T-helper 2 cell treated with Interferon-gamma antibody and Interleukin-4, amounts not matched to agents 5 μg/mL and 100 μg/mL, for 36 hours (primary cell): ENCODE data around the gene SMPD4.
"Not testable (repeated sequence)": the region's sequence is repeated elsewhere in the genome, so short reads cannot be mapped to it uniquely, and the experiment has no call there.

Experiments
- DNase-seq: peaks from one replicate; pipeline ENCODE4 v3.0.0; 2021; ENCODE audit warnings: low spot score
- H3K27ac Mint-ChIP-seq: one replicate; pipeline ENCODE4 v1.8.0; 2021; ENCODE audit warnings: mild to moderate bottlenecking, mixed read lengths
- H3K27me3 Mint-ChIP-seq: one replicate; pipeline ENCODE4 v1.8.0; 2021; ENCODE audit warnings: low read depth, mixed read lengths
- H3K36me3 Mint-ChIP-seq: one replicate; pipeline ENCODE4 v1.8.0; 2021; ENCODE audit warnings: low read depth, mixed read lengths
- H3K4me1 Mint-ChIP-seq: one replicate; pipeline ENCODE4 v1.8.0; 2021; ENCODE audit warnings: low read depth, mixed read lengths
- H3K4me3 Mint-ChIP-seq: one replicate; pipeline ENCODE4 v1.8.0; 2022; ENCODE audit warnings: mild to moderate bottlenecking, moderate library complexity, mixed read lengths
- H3K9me3 Mint-ChIP-seq: one replicate; pipeline ENCODE4 v1.8.0; 2021; ENCODE audit warnings: mixed read lengths

The SMPD4 gene, protein sequence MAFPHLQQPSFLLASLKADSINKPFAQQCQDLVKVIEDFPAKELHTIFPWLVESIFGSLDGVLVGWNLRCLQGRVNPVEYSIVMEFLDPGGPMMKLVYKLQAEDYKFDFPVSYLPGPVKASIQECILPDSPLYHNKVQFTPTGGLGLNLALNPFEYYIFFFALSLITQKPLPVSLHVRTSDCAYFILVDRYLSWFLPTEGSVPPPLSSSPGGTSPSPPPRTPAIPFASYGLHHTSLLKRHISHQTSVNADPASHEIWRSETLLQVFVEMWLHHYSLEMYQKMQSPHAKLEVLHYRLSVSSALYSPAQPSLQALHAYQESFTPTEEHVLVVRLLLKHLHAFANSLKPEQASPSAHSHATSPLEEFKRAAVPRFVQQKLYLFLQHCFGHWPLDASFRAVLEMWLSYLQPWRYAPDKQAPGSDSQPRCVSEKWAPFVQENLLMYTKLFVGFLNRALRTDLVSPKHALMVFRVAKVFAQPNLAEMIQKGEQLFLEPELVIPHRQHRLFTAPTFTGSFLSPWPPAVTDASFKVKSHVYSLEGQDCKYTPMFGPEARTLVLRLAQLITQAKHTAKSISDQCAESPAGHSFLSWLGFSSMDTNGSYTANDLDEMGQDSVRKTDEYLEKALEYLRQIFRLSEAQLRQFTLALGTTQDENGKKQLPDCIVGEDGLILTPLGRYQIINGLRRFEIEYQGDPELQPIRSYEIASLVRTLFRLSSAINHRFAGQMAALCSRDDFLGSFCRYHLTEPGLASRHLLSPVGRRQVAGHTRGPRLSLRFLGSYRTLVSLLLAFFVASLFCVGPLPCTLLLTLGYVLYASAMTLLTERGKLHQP

GRCh38 chr2:130181325-130181879, at the start of gene SMPD4:
Gene SMPD4 (minus strand): TSS chr2:130181602. CDS start chr2:130176592, 5,010 bp downstream.
- Mint-ChIP-seq H3K27ac (peak within 1 kb of the TSS; percentile 96), H3K27me3 (no peaks in the 10 kb centered on the region), H3K9me3 (no peaks in the 10 kb centered on the region), H3K4me1 (peaks cover 9% of the 10 kb centered on the region), H3K4me3 (peak within 1 kb of the TSS; percentile 92), H3K36me3 (peaks cover 10% of the 10 kb centered on the region)
- peak; percentile 97 for DNase-seq

DNA sequence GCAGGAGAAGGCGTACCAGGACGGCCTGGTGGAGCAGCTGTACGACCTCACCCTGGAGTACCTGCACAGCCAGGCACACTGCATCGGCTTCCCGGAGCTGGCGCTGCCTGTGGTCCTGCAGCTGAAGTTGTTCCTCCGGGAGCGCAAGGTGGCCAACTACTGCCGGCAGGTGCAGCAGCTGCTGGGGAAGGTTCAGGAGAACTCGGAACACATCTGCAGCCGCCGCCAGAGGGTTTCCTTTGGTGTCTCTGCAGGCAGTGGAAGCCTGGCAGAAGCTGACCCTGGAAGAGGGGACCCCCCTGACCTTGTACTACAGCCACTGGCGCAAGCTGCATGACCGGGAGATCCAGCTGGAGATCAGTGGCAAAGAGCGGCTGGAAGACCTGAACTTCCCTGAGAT, 49.5 kb upstream of the SMPD4 start:
- not testable (repeated sequence) for H3K36me3 Mint-ChIP-seq, H3K4me1 Mint-ChIP-seq, H3K4me3 Mint-ChIP-seq, DNase-seq, H3K9me3 Mint-ChIP-seq, H3K27ac Mint-ChIP-seq, H3K27me3 Mint-ChIP-seq

GRCh38 chr2:130230376-130230775, 49.0 kb upstream of the SMPD4 start:
- H3K27me3 Mint-ChIP-seq, H3K27ac Mint-ChIP-seq, H3K36me3 Mint-ChIP-seq, H3K9me3 Mint-ChIP-seq, H3K4me1 Mint-ChIP-seq, H3K4me3 Mint-ChIP-seq, DNase-seq: not testable (repeated sequence)

DNA sequence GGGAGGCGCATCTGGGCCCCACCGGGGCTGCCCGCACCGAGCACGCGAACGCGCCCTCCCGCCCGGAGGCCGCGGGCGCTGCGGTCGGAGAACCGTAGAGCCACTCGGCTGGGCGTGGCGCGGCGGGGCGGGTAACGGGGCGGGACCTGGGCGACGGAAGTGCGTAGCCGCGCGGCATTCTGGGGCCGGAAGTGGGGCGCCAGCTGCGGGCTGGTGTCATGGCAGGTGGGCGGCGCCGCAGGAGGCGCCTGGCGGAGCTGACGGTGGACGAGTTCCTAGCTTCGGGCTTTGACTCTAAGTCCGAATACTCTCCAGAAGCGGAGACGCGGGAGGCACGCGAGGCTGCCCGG, 47.7 kb upstream of the SMPD4 start:
- not testable (repeated sequence) for H3K36me3 Mint-ChIP-seq, H3K9me3 Mint-ChIP-seq, H3K27me3 Mint-ChIP-seq, H3K4me1 Mint-ChIP-seq, H3K27ac Mint-ChIP-seq
- DNase-seq, result peak; percentile 64
- H3K4me3 Mint-ChIP-seq, result peak overlapping the region; percentile 76

DNA sequence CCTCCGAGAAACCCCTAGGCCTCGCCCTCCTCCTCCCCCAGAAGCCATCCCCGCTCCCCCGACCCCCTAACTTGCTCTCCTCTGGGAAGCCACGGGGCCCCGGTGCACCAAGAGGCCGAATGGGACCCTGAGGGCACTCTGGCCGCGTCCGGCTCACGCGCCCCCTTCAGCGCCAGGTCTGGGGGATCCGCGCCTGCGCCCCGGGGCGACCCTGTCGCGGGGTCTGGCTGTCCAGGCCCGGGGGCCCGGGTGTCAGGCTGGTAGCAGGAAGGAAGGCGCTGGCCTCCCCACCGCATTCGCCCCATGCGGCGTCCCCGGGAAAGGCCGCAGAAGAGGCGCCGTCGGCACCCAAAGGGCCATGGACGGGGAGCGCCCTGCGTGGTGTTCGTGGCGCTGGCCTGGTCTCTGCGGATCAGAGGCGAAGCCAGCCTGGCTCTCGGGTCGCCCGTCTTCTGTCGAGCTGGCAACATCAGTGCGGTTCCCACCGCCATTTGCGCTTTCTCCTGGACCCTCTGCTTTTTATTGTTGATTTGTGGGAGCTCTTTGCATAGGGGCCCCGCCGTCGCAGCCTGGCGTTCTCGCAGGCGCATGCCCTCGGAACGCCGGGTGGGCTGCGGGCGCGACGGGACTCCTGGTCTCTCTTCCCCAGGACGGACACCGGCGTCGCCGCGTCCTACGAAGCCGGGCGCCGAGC, 47.2 kb upstream of the SMPD4 start:
- H3K4me1 Mint-ChIP-seq, DNase-seq, H3K27me3 Mint-ChIP-seq, H3K27ac Mint-ChIP-seq, H3K36me3 Mint-ChIP-seq, H3K4me3 Mint-ChIP-seq, H3K9me3 Mint-ChIP-seq: not testable (repeated sequence)

DNA sequence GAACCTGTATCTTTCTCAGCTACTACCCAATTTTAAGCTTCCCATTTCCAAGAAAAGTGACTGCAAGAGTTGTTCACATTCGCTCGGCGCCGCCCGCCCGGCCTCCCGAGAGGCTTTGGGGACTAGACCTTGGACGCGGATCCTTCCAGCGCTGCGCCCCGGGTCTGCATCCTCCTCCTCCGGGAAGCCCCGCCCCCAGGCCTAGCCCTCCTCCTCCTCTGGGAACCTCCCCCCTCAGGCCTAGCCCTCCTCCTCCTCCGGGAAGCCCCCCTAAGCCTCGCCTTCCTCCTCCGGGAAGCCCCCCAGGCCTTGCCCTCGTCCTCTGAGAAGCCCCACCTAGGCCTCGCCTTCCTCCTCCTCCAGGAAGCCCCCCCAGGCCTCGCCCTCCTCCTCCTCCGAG, 46.6 kb upstream of the SMPD4 start:
- H3K27me3 Mint-ChIP-seq, H3K9me3 Mint-ChIP-seq, H3K4me1 Mint-ChIP-seq, DNase-seq, H3K36me3 Mint-ChIP-seq, H3K4me3 Mint-ChIP-seq, H3K27ac Mint-ChIP-seq: not testable (repeated sequence)

DNA sequence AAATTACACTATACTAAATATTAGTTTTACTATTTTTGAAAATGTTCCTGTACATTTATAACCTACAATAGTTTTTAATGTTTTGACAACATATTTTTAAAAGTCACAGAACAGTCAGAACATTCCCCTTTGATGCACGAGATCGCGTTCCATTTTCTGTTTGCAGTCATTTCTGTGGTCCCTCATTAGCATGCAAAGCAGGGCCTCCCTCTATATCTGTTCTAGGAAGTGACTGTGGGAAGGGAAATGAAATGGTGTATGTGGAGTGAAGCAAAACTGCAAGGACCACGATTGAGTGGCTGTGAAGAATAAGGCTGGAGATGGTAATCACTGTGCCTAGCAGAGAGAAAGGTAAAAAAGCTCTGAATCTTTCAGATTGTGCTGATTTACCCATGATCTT, 41.1 kb upstream of the SMPD4 start:
- peak overlapping the region; percentile 15 for H3K4me3 Mint-ChIP-seq
- H3K4me1 Mint-ChIP-seq, H3K36me3 Mint-ChIP-seq, DNase-seq, H3K9me3 Mint-ChIP-seq, H3K27ac Mint-ChIP-seq, H3K27me3 Mint-ChIP-seq: not testable (repeated sequence)

GRCh38 chr2:130220505-130220904, 39.1 kb upstream of the SMPD4 start:
- not testable (repeated sequence) for H3K9me3 Mint-ChIP-seq, H3K4me1 Mint-ChIP-seq, H3K27ac Mint-ChIP-seq, DNase-seq, H3K4me3 Mint-ChIP-seq, H3K36me3 Mint-ChIP-seq
- peaks cover 12% of the 10 kb centered on the region for H3K27me3 Mint-ChIP-seq

DNA sequence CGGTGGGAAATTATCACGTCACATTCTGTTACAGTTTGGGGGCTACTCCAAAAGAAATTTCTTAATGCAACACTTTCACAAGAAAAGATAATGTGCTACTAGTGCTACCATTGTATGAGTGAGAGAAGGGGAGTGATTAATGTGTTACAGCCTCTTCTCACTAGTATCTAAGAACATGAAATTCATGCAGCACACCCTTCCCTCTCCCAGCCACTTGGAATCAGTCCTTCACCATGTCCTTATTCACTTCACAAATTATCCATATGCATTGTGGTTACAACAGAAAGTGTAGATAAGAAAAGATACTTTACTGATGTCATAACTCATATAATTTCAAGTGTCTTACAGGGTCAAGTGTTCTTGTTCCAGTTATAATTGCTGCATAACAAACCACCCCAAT, 37.7 kb upstream of the SMPD4 start:
- not testable (repeated sequence) for H3K4me1 Mint-ChIP-seq, H3K27ac Mint-ChIP-seq, H3K9me3 Mint-ChIP-seq, H3K36me3 Mint-ChIP-seq, DNase-seq, H3K4me3 Mint-ChIP-seq
- H3K27me3 Mint-ChIP-seq, result peaks cover 18% of the 10 kb centered on the region

GRCh38 chr2:130207051-130207450, 25.6 kb upstream of the SMPD4 start:
- H3K27me3 Mint-ChIP-seq, DNase-seq, H3K36me3 Mint-ChIP-seq, H3K4me1 Mint-ChIP-seq, H3K4me3 Mint-ChIP-seq, H3K27ac Mint-ChIP-seq, H3K9me3 Mint-ChIP-seq: not testable (repeated sequence)

DNA sequence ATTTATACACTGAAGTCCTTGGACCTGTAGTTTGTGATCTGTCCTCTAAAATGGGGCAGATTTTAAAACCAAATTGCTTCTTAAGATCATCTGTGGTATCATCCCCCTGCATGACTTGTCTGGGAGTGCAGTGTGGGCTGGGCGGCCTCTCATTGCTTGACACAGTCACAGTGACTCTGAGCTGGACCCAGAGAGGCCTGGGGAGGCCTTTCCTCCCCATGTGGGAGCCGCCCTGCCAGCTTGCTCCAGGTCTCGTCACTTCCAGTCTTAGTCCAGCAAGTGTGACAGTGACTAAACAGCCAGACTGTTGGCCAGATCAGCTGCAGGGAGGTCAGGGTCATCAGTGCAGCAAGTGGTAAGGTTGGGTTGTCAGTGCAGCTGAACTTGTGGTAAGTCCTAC, 21.7 kb upstream of the SMPD4 start:
- DNase-seq, H3K36me3 Mint-ChIP-seq, H3K4me3 Mint-ChIP-seq, H3K27ac Mint-ChIP-seq, H3K4me1 Mint-ChIP-seq, H3K27me3 Mint-ChIP-seq, H3K9me3 Mint-ChIP-seq: not testable (repeated sequence)

DNA sequence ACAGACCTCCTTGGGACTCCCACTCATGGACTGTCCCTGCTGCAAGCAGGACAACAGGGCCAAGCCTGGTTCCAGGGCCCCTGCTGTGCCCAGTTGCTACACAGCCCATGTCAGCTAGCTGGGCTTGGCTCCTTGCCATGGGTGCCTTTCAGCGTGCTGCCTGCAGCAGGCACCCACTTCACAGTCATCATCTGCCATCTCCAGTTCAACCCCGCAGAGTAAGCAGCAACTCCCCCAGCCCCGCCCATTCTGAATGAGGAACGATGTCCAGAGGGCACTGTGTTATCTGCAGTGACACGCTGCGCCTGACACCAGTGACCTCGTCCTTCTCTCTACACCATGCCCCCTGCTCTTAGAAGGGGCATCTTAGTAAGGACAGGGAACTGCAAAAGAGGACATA, 21.1 kb upstream of the SMPD4 start:
- H3K27ac Mint-ChIP-seq, H3K27me3 Mint-ChIP-seq, H3K9me3 Mint-ChIP-seq, H3K36me3 Mint-ChIP-seq, H3K4me3 Mint-ChIP-seq, H3K4me1 Mint-ChIP-seq, DNase-seq: not testable (repeated sequence)

GRCh38 chr2:130198343-130198742, 16.9 kb upstream of the SMPD4 start, which contains the start of gene TUBA3E:
Gene TUBA3E (minus strand): TSS chr2:130198439. CDS start chr2:130198360, 79 bp downstream.
- no peak for DNase-seq
- no peaks in the 10 kb centered on the region for H3K4me1 Mint-ChIP-seq
- no peak within 1 kb of the TSS for H3K27ac Mint-ChIP-seq
- H3K4me3 Mint-ChIP-seq, result no peak within 1 kb of the TSS
- H3K9me3 Mint-ChIP-seq, result no peaks in the 10 kb centered on the region
- no peaks in the 10 kb centered on the region for H3K36me3 Mint-ChIP-seq
- H3K27me3 Mint-ChIP-seq, result no peaks in the 10 kb centered on the region

GRCh38 chr2:130196052-130196451, 14.7 kb upstream of the SMPD4 start:
- H3K9me3 Mint-ChIP-seq, H3K4me3 Mint-ChIP-seq, H3K27me3 Mint-ChIP-seq, H3K4me1 Mint-ChIP-seq, DNase-seq, H3K36me3 Mint-ChIP-seq, H3K27ac Mint-ChIP-seq: not testable (repeated sequence)
